NCI-H1105 (cell line): Measurements from ENCODE around the gene LCK.

Experiments
- DNase-seq: peaks from one replicate; lab custom pipeline; 2025; lab: John Stamatoyannopoulos, UW

The LCK gene

GRCh38 chr1:32250893-32251716, at the start of gene LCK:
TSS of gene LCK (plus strand) at chr1:32251265. CDS start at chr1:32274330, 23,065 bp downstream.
- DNase-seq: no peak

- peak; percentile 47 for DNase-seq
Observed at GRCh38 chr1:32204943-32205361, 46.1 kb upstream of the LCK start.

- peak; percentile 98 for DNase-seq
Observed at GRCh38 chr1:32205401-32206370, 45.4 kb upstream of the LCK start, which contains the start of gene IQCC. TSS of gene IQCC (plus strand) at chr1:32205671. CDS start at chr1:32205682, 11 bp downstream.

- no peak for DNase-seq
Observed at GRCh38 chr1:32208469-32208868, 42.6 kb upstream of the LCK start.

GRCh38 chr1:32208891-32209328, 42.2 kb upstream of the LCK start, which contains the start of gene DCDC2B:
TSS of gene DCDC2B (plus strand) at chr1:32209089. CDS start at chr1:32209094, 5 bp downstream.
- peak; percentile 96 for DNase-seq

GRCh38 chr1:32215629-32216480, 35.2 kb upstream of the LCK start:
- DNase-seq: peak; percentile 26

- no peak for DNase-seq
Observed at GRCh38 chr1:32216566-32216965, 34.5 kb upstream of the LCK start.

- DNase-seq: no peak
Observed at GRCh38 chr1:32219022-32219421, 32.0 kb upstream of the LCK start.

- no peak for DNase-seq
Observed at GRCh38 chr1:32220746-32221580, 30.1 kb upstream of the LCK start.

GRCh38 chr1:32221581-32221979, 29.5 kb upstream of the LCK start:
- no peak for DNase-seq

GRCh38 chr1:32221980-32222755, 28.9 kb upstream of the LCK start, which contains the start of the genes EIF3I and TMEM234:
TSS of gene EIF3I (plus strand) at chr1:32222407. CDS start at chr1:32222442, 35 bp downstream.
TSS of gene TMEM234 (minus strand) at chr1:32222353. CDS start at chr1:32222322, 31 bp downstream.
- DNase-seq: peak; percentile 94

- no peak for DNase-seq
Observed at GRCh38 chr1:32223683-32224082, 27.4 kb upstream of the LCK start.

- DNase-seq: no peak
Observed at GRCh38 chr1:32224285-32224684, 26.8 kb upstream of the LCK start.

GRCh38 chr1:32228771-32229170, 22.3 kb upstream of the LCK start:
- DNase-seq: no peak

- no peak for DNase-seq
Observed at GRCh38 chr1:32231843-32232432, 19.1 kb upstream of the LCK start.

GRCh38 chr1:32232558-32233304, 18.3 kb upstream of the LCK start:
- peak; percentile 33 for DNase-seq

- no peak for DNase-seq
Observed at GRCh38 chr1:32234792-32235191, 16.3 kb upstream of the LCK start.

GRCh38 chr1:32239337-32239736, 11.7 kb upstream of the LCK start:
- peak; percentile 42 for DNase-seq
